ENCODE data around the gene USP40.

DNA sequence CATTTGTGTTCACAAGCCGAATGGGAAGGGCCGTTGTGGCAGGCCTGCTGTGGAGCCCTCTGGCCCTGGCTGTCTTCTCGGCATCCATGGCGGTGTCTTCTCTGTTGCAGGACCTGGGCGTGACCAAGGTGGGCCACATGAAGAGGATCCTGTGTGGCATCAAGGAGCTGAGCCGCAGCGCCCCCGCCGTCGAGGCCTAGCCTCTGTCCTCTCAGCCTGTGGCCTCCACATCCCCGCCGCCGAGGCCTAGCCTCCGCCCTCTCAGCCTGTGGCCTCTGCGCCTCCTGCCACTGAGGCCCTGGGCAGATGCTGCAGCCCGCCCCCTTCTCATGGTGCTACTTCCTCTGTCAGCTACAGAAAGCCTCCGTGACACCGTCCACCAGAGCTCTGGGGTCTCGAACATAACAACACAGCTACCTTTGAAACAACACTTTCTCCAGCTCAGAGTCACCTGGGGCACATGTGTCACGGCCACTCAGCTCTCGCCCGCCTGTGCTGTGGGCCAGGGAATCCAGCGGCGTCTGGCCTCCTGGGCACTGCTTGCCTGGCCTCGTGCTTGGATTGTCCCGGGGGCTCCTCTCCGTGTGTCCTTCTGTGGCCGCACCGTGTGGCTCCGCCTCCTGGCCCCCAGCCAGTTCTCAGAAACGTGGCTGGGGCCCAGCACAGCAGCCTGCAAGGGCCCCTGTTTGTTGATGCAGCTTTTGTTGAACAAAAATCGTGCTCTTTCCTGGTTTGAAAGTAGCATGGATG lies 97.1 kb downstream of the USP40 start:
- TF ChIP-seq CTCF (IDR thresholded peaks at IDR 0.05) (no peak), EZH2 (IDR thresholded peaks at IDR 0.05; ENCODE audit: borderline replicate concordance, insufficient read depth, low read depth, low read length, poor library complexity, severe bottlenecking) (no peak)

Measured in B cell (primary cell).